Astrocyte of the cerebellum (primary cell): ENCODE measurements around the gene TBC1D5.
"Not testable (repeated sequence)": the region's sequence is repeated elsewhere in the genome, so short reads cannot be mapped to it uniquely, and the experiment has no call there.

Experiments
- DNase-seq: peaks from one replicate; pipeline ENCODE4 v3.0.0-alpha.2; 2011; ENCODE audit warnings: low read depth
- H3K4me3 ChIP-seq: 2 replicates; pipeline ENCODE4 v1.5.1; 2011; ENCODE audit warnings: mild to moderate bottlenecking, low read depth, low read length, moderate library complexity
- CTCF ChIP-seq: IDR thresholded peaks from 2 replicates; pipeline ENCODE4 v1.5.1; 2012; ENCODE audit warnings: low read length, low read depth, moderate library complexity, mild to moderate bottlenecking; ENCODE audit errors: missing control alignments
- in situ Hi-C: cut with HindIII; loops from 2 replicates; pipeline ENCODE4 v1.10.0; 2017; ENCODE audit warnings: low sequenced_read_pairs

The TBC1D5 gene

GRCh38 chr3:17733768-17734167 lies 8.7 kb downstream of the TBC1D5 start:
- in situ Hi-C loops: no loop called here
- TF ChIP-seq CTCF: no peak
- H3K4me3 ChIP-seq: no peak overlapping the region
- DNase-seq: no peak

GRCh38 chr3:17733215-17733614 lies 9.2 kb downstream of the TBC1D5 start:
- DNase-seq: no peak
- no peak for TF ChIP-seq CTCF
- in situ Hi-C loops: no loop called here
- no peak overlapping the region for H3K4me3 ChIP-seq

- DNase-seq: peak; percentile 57
- H3K4me3 ChIP-seq: no peak overlapping the region
- in situ Hi-C loops: no loop called here
- no peak for TF ChIP-seq CTCF
These were observed 12.0 kb downstream of the TBC1D5 start for GRCh38 chr3:17730318-17730967.

- TF ChIP-seq CTCF: no peak
- no peak overlapping the region for H3K4me3 ChIP-seq
- DNase-seq: no peak
- in situ Hi-C loops: no loop called here
These were observed 16.1 kb downstream of the TBC1D5 start for GRCh38 chr3:17726313-17726712.

GRCh38 chr3:17725844-17726243 lies 16.6 kb downstream of the TBC1D5 start:
- DNase-seq, in situ Hi-C loops, H3K4me3 ChIP-seq: not testable (repeated sequence)

- no peak for DNase-seq
- no peak overlapping the region for H3K4me3 ChIP-seq
- TF ChIP-seq CTCF: no peak
- in situ Hi-C loops: no loop called here
These were observed 17.5 kb downstream of the TBC1D5 start for GRCh38 chr3:17724948-17725347.

- DNase-seq: no peak
- no peak overlapping the region for H3K4me3 ChIP-seq
- in situ Hi-C loops: no loop called here
- no peak for TF ChIP-seq CTCF
These were observed 18.3 kb downstream of the TBC1D5 start for GRCh38 chr3:17724122-17724521.
